Uterus (tissue), 4 donors: ENCODE results near the gene ABCG5. TPM values are rescaled to one million over a fixed set of nuclear protein-coding genes. Genes with fewer than 3 reads are reported as not detected.

ENCODE experiments used
- DNase-seq, 2 donors: peaks; one replicate each; pipeline ENCODE4 v3.0.0-alpha.2; 2019 to 2020
- H3K27ac ChIP-seq, 2 donors: fragments of 200-600 bp; sonication (generic); 1 replicate in 1 of 2; 2 replicates in 1 of 2; pipeline ENCODE4 v1.5.1; 2016 to 2018
- H3K27me3 ChIP-seq, 2 donors: fragments of 200-600 bp; sonication (generic); one replicate each; pipeline ENCODE4 v1.5.1; 2018 to 2019; ENCODE audit warnings: control low read depth in 1 of 2
- H3K36me3 ChIP-seq, 2 donors: fragments of 200-600 bp; sonication (generic); one replicate each; pipeline ENCODE4 v1.5.1; 2019; ENCODE audit warnings: control low read depth in 1 of 2
- H3K4me1 ChIP-seq, 2 donors: fragments of 200-600 bp; sonication (generic); one replicate each; pipeline ENCODE4 v1.5.1; 2018 to 2019; ENCODE audit warnings: control low read depth in 1 of 2
- H3K4me3 ChIP-seq, 2 donors: fragments of 200-600 bp; sonication (generic); 1 replicate in 1 of 2; 2 replicates in 1 of 2; pipeline ENCODE4 v1.5.1; 2018 to 2019; ENCODE audit warnings: mild to moderate bottlenecking in 1 of 2
- H3K9me3 ChIP-seq, 2 donors: fragments of 200-600 bp; sonication (generic); one replicate each; pipeline ENCODE4 v1.5.1; 2019; ENCODE audit warnings: control low read depth in 1 of 2
- POLR2A ChIP-seq, 2 donors: fragments of 450-650 bp; IDR thresholded peaks; one replicate each; pipeline ENCODE4 v1.6.1; 2016; ENCODE audit warnings: antibody characterized with exemption in 2 of 2, mild to moderate bottlenecking in 1 of 2, moderate library complexity in 1 of 2
- intact Hi-C: fragments of 100-400 bp; cut with DNase I; formaldehyde crosslinking; loops from one replicate; pipeline ENCODE4 v1.15.1; 2023; ENCODE audit warnings: low total_unique reads
- total RNA-seq, 4 donors: library from RNA; depleted of rRNA in 3 of 4; stranded (reverse); fragments of >200 nt in 3 of 4; gene quantifications; one replicate each; pipeline versions ENCODE4 v1.1.0 to v1.2.4, GENCODE V29; 2014 to 2023
- TF ChIP-seq, protein P1 (sequence below), 4 experiments: fragments of 200-600 bp in 2 of 4; fragments of 450-650 bp in 2 of 4; sonication (generic) in 2 of 4; IDR thresholded peaks; one replicate each; pipeline ENCODE4 v1.5.1; 2016 to 2019; ENCODE audit warnings: antibody characterized with exemption in 4 of 4, mild to moderate bottlenecking in 2 of 4, moderate library complexity in 1 of 4
- donor health status: DM: yes; HTN: yes; CAD: no.

ABCG5 gene
- total RNA-seq, 4 donors from 2014 or later, result not detected

DNA sequence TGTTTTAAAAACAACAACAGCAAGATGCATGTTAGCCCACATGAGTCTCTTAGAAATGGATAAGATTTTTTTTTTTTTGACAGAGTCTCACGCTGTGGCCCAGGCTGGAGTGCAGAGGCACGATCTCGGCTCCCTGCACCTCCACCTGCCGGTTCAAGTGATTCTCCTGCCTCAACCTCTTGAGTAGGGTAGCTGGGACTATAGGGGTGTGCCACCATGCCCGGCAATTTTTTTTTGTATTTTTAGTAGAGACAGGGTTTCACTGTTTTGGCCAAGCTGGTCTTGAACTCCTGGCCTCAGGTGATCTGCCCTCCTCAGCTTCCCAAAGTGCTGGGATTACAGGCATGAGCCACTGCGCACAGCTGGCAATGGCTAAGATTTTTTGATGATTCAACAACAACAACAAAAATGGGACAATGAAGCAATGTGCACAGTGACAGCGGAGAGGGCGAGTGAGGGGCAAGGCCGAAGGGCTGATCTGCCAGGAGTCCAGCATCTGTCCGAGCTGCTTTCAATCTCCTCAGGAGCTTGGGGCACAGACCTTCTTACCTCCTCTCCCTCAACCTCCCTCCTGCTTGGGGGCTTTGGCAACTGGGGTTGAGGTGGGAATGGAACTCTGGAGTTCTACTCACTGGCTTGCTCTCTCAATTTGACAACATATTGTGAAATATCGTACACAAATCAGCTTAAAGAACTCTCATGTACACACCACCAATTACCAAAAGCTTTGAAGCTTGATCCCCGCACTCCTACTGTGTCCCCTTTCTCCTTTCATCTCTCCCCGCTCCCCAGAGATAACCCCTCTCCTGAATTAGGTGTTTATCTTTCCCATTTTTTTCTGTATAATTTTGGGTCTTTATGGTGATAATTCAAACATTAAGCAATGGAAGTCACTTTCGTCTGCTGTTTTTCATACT lies 3.6 kb upstream of the ABCG5 start:
- no peak overlapping the region for H3K4me3 ChIP-seq
- H3K27ac ChIP-seq, result no peak overlapping the region
- no peaks in the 10 kb centered on the region for H3K27me3 ChIP-seq
- H3K36me3 ChIP-seq, result no peaks in the 10 kb centered on the region
- no peaks in the 10 kb centered on the region for H3K4me1 ChIP-seq
- no peaks in the 10 kb centered on the region for H3K9me3 ChIP-seq
- TF ChIP-seq, protein P1, sequence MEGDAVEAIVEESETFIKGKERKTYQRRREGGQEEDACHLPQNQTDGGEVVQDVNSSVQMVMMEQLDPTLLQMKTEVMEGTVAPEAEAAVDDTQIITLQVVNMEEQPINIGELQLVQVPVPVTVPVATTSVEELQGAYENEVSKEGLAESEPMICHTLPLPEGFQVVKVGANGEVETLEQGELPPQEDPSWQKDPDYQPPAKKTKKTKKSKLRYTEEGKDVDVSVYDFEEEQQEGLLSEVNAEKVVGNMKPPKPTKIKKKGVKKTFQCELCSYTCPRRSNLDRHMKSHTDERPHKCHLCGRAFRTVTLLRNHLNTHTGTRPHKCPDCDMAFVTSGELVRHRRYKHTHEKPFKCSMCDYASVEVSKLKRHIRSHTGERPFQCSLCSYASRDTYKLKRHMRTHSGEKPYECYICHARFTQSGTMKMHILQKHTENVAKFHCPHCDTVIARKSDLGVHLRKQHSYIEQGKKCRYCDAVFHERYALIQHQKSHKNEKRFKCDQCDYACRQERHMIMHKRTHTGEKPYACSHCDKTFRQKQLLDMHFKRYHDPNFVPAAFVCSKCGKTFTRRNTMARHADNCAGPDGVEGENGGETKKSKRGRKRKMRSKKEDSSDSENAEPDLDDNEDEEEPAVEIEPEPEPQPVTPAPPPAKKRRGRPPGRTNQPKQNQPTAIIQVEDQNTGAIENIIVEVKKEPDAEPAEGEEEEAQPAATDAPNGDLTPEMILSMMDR (IDR thresholded peaks at IDR 0.05), result no peak
- TF ChIP-seq POLR2A (IDR thresholded peaks at IDR 0.05), result no peak
- intact Hi-C loops, result no loop called here
- no peak for DNase-seq

DNA sequence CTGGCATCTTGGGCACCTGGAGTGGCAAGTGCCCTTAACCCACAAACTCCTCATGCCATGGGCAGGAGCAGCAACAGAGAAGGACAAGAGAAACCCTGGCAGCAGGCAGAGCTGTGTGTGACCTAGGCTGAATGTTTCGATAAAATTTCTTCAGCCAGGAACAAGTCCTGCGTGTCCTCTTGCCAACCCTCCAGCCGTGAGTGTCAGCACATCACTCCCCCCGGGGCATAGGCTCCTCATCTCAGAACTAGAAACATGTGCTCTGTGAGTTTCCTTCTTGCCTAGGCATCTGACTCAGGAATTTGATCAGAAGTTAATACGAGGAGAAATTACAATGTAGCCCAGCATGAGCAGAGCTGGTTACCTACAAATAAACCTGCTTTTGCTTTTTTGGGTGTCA lies 2.3 kb upstream of the ABCG5 start:
- no peak overlapping the region for H3K4me3 ChIP-seq
- H3K4me1 ChIP-seq, result no peaks in the 10 kb centered on the region
- H3K9me3 ChIP-seq, result no peaks in the 10 kb centered on the region
- no peaks in the 10 kb centered on the region for H3K36me3 ChIP-seq
- H3K27me3 ChIP-seq, result no peaks in the 10 kb centered on the region
- no peak for DNase-seq
- H3K27ac ChIP-seq, result no peak overlapping the region
- TF ChIP-seq, protein P1 (IDR thresholded peaks at IDR 0.05), result no peak
- TF ChIP-seq POLR2A (IDR thresholded peaks at IDR 0.05), result no peak
- intact Hi-C loops, result no loop called here

DNA sequence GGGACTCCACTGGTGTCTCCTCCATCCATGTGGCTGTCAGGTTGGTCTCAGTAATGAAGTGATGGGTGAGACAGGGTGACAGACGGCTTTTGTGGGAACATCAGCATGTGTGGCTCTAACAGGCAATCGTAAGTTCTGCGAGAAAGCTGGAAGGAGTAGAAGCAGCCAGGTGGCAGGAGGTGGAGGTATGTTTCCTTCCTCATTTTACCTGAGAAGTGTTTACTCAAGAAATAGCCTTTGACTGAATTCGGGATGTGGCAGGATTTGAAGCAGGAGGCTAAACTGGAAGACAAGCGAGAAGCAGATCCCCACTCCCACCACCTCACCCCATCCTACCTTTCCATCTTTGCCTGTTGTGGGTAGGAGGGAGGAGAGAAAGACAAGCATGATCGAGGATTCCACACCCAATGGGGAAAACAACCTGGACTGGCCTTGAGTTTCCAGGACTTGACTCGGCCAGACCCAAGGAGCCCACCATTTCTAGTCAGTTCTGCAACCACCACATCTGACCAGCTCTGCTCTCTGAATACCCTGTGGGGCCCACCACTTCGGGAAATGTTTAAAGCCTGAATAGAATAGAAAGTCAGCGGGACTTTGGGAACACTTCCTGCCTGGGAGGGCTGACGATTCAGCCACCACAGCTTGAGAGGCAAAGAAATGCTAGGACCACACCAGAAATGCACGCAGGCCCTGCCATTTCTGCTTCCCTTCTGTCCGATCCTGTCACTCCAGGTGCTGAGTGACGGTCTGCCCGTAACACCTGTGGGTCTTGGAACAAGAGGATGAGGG lies 1.3 kb upstream of the ABCG5 start:
- intact Hi-C loops, result no loop called here
- no peaks in the 10 kb centered on the region for H3K36me3 ChIP-seq
- no peak overlapping the region for H3K27ac ChIP-seq
- H3K4me1 ChIP-seq, result no peaks in the 10 kb centered on the region
- H3K4me3 ChIP-seq, result no peak overlapping the region
- H3K27me3 ChIP-seq, result no peaks in the 10 kb centered on the region
- DNase-seq, result no peak
- H3K9me3 ChIP-seq, result no peaks in the 10 kb centered on the region
- TF ChIP-seq, protein P1 (IDR thresholded peaks at IDR 0.05), result no peak
- no peak for TF ChIP-seq POLR2A (IDR thresholded peaks at IDR 0.05)

DNA sequence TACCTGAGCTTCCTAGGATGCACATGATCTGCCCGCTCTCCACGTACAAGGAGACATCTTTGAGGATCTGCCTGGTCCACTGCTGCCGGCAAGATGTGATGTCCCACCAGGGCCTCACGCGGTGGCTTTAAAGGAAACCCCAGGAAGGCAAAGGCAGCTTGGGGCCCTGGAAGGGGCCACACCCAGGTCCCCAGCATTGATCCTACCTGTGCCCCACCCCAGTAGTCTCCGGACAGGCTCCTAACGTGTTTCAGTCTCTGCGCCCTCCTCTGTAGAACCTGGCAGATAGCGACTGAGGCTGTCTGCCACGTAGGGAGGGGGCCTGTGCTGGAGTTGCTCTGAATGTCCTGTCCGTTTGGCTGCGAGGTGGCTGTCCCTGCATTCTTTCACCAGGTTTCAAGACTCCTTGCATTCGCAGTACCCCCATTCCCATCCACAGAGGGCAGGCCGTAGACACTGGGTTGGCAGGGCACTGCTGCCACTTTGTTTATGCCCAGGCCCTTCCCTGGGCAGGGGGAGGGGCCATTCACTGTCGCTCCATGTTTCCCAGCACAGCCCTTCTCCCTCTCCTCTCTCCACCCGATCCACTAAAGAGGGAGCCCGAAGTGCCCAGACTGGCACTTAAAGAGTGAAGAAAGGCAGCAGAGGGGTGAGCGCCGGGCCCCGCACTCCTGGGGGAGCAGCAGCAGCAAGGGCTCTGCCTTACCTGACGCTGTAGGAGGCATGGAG lies 644 bp downstream of the ABCG5 start:
- Histone ChIP-seq H3K4me3 (no peak overlapping the region), H3K27me3 (no peaks in the 10 kb centered on the region), H3K9me3 (no peaks in the 10 kb centered on the region), H3K36me3 (no peaks in the 10 kb centered on the region), H3K27ac (no peak overlapping the region), H3K4me1 (no peaks in the 10 kb centered on the region)
- intact Hi-C loops, result no loop called here
- TF ChIP-seq POLR2A (IDR thresholded peaks at IDR 0.05), result no peak
- TF ChIP-seq, protein P1 (IDR thresholded peaks at IDR 0.05), result no peak
- DNase-seq, result no peak
